Osteoblast (primary cell): ENCODE data around the gene FOXC1. TPM values are rescaled to one million over a fixed set of nuclear protein-coding genes. Genes with fewer than 3 reads are reported as not detected.

Experiments used
- DNase-seq: peaks from one replicate; pipeline ENCODE4 v3.0.0; 2011; ENCODE audit warnings: low spot score, mixed read lengths; ENCODE audit not compliant: insufficient read length; ENCODE audit errors: missing footprints
- H2AFZ ChIP-seq: 2 replicates; pipeline ENCODE4 v1.6.0; 2011; ENCODE audit warnings: mild to moderate bottlenecking, low read length
- H3K27ac ChIP-seq: 2 replicates; pipeline ENCODE4 v1.5.1; 2011; ENCODE audit warnings: mild to moderate bottlenecking, low read depth, low read length, moderate library complexity
- H3K27me3 ChIP-seq: 2 replicates; pipeline ENCODE4 v1.6.0; 2012; ENCODE audit warnings: mild to moderate bottlenecking, control low read depth, inconsistent platforms, low read length, moderate library complexity; ENCODE audit not compliant: insufficient read depth
- H3K36me3 ChIP-seq: 2 replicates; pipeline ENCODE4 v1.5.1; 2011; ENCODE audit warnings: mild to moderate bottlenecking, low read length, control low read depth, moderate library complexity; ENCODE audit not compliant: insufficient read depth
- H3K4me1 ChIP-seq: 2 replicates; pipeline ENCODE4 v1.5.1; 2011; ENCODE audit warnings: mild to moderate bottlenecking, low read length, control low read depth, moderate library complexity; ENCODE audit not compliant: insufficient read depth
- H3K4me2 ChIP-seq: 2 replicates; pipeline ENCODE4 v1.6.0; 2011; ENCODE audit warnings: mild to moderate bottlenecking, low read length; ENCODE audit not compliant: insufficient read depth
- H3K4me3 ChIP-seq: fragments of 200-600 bp; sonication (generic); 3 replicates; pipeline ENCODE4 v1.5.1; 2012; ENCODE audit warnings: mild to moderate bottlenecking, low read length, inconsistent platforms; ENCODE audit not compliant: insufficient read depth
- H3K79me2 ChIP-seq: 2 replicates; pipeline ENCODE4 v1.6.0; 2012; ENCODE audit warnings: mild to moderate bottlenecking, low read length, control low read depth, inconsistent platforms; ENCODE audit not compliant: insufficient read depth
- H3K9me3 ChIP-seq: 2 replicates; pipeline ENCODE4 v1.5.1; 2011; ENCODE audit warnings: low read depth, low read length, control low read depth
- H4K20me1 ChIP-seq: 2 replicates; pipeline ENCODE4 v1.6.0; 2012; ENCODE audit warnings: mild to moderate bottlenecking, low read length, control low read depth; ENCODE audit not compliant: insufficient read depth
- CTCF ChIP-seq: IDR thresholded peaks from 2 replicates; pipeline ENCODE4 v1.5.1; 2011; ENCODE audit warnings: mild to moderate bottlenecking, low read depth, low read length, moderate library complexity; ENCODE audit errors: extremely low read depth
- total RNA-seq: library from RNA; depleted of rRNA; stranded (reverse); fragments of >200 nt; gene quantifications from 2 replicates; pipeline ENCODE4 v1.2.3, GENCODE V29; 2012

FOXC1 gene
- total RNA-seq, 1 donor: 39.4 TPM

GRCh38 chr6:1659816-1660215 is 50.1 kb downstream of the FOXC1 start:
- Histone ChIP-seq H3K27ac (no peak overlapping the region), H3K4me3 (no peak overlapping the region), H3K27me3 (no peaks in the 10 kb centered on the region), H4K20me1 (no peaks in the 10 kb centered on the region), H3K4me2 (no peak overlapping the region), H3K79me2 (no peaks in the 10 kb centered on the region), H2AFZ (no peak overlapping the region), H3K9me3 (no peaks in the 10 kb centered on the region), H3K4me1 (peaks cover 3% of the 10 kb centered on the region), H3K36me3 (no peaks in the 10 kb centered on the region)
- no peak for TF ChIP-seq CTCF
- DNase-seq: no peak

GRCh38 chr6:1662534-1662933 is 52.8 kb downstream of the FOXC1 start:
- Histone ChIP-seq H3K36me3 (no peaks in the 10 kb centered on the region), H2AFZ (no peak overlapping the region), H4K20me1 (no peaks in the 10 kb centered on the region), H3K4me2 (no peak overlapping the region), H3K9me3 (no peaks in the 10 kb centered on the region), H3K4me1 (peaks cover 8% of the 10 kb centered on the region), H3K4me3 (no peak overlapping the region), H3K79me2 (no peaks in the 10 kb centered on the region), H3K27me3 (no peaks in the 10 kb centered on the region), H3K27ac (no peak overlapping the region)
- TF ChIP-seq CTCF: no peak
- DNase-seq: peak; percentile 41

Other genes with a start within 250 kb of the FOXC1 start
- 1.1 and 2.1 TPM in 2 replicates for gene FOXF2, start 220.3 kb upstream of the FOXC1 start, total RNA-seq